GM18502 (cell line): Measurements from ENCODE around the gene WDFY2.

Experiments used
- ATAC-seq: cut with Tn5 transposase; IDR thresholded peaks from one replicate; pipeline ENCODE4 v1.9.1; 2021; ENCODE audit warnings: mild to moderate bottlenecking; ENCODE audit not compliant: unreplicated experiment, poor library complexity

The WDFY2 gene

DNA sequence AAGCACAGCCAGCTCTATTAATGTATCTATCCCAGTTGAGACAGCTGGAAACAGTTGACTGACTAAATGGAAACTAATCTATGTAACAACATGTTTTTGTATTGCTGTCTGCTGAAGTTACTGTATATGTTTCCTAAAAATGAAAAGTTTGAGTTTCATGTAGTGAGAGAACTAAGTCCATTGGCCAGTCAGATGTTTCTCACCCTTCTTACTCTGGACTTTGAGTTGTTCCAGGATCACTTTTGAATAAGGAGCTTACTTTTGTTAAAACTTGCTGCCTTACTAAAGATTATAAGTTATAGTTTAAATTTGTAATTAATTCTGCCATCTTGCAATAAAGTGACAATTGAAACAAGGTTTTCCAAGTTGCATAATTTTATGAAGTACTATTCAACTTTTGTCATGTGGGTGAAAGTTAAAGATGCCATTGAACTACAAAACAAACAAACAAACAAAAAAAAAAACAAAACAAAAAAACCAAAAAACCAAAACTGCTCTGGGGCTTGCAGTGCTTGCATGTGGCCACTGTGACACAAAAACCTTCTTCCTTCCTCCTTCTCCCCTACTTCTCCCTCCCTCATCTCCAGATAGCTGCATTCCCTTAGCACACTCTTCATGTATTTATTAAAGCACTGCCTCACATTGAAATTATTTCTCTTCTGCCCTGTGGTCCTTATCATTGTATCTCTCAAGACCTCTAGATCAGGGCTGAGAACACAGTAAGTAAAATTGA, 15.3 kb downstream of the WDFY2 start:
- ATAC-seq, result no peak

DNA sequence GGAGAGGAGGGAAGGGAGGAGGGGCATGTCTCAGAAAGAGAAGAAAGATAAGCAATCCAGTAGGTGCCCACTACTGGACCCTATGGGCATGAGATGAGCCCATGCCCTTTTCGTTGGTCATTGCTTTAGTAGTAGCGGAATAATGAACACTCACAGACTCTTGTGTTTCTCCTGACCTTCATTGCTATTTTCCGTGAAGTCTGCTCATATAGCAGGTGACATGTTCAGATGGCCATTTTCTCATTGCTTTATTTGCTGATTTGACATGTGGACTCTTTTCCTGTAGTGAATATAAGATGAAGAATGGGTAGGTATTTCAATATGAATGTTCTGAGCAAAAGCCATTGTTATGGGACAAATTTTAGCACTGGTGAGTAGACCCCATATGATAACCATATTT, 16.4 kb downstream of the WDFY2 start:
- ATAC-seq, result no peak

DNA sequence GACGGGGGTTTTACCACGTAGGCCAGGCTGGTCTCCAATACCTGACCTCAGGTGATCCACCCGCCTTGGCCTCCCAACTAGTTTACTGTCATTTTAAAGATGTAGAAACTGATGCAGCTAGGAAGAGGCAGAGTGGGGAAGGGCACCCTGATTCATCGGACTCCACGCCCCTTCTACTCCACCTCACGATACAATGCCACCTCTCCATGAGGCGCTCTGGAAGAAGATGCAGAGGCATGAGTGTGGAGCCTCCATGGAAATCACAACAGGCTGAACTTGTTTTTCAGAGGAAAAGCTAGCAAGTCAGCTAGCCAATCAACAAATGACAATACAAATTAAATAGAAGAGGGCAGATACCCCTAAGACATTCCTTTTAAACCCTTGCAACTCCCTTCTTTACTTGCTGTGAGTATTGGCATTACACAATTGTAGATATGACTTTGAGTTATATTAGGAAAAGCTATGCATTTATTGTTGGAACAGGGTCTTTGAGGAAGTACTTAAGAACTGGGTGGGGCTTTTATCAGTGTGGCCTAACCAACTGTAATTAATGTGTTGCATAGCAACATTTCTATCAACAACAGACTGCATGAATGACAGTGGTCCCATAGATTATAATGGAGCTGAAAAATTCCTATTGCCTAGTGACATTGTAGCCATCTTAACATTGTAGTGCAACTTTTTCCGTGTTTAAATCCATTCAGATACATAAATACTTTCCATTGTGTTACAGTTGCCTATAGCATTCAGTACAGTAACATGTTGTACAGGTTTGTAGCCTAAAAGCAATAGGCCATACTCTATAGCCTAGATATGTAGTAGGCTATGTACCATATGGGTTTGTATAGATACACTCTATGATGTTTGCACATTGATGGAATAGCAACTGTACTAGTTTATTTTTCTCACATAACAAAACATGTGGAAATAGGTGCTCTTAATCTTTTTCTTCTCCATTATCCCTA, 17.6 kb downstream of the WDFY2 start:
- ATAC-seq, result no peak

DNA sequence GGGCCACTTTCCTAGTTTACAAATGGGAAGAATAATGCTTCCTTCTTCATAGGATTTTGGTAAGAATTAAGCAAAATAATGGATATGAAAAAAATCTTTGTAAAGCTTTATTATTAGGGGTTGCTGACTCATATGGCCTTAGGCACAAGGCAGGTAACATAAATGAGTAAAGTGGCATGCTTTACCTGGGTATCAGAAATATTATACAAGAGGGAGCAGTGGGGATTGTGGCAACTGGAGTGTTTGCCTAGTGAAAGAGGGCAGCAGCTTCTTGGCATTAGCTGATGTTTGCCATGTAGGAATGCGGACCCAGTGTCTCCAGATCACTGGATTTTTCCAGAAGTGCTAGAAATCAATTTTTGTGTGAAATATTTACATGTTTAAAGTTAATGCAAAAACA, 19.5 kb downstream of the WDFY2 start:
- ATAC-seq, result no peak

DNA sequence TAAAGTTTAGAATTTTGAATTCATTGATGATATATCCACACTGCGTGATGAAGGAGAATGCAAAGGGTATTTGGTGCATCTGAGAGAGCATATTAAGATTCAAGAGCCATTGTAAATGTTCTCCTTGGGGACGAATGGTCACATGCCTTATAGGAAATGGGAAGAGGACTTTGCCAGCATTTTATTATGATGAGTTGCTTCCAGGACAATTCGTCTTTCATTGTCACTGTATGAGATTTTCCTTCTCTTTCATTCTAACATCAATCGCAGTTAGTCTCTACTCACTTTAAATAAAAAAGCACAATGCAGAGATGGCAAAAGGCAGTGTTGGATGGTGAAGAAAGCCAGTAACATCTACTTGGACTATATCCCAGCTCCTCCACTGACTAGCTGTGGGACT, 21.4 kb downstream of the WDFY2 start:
- no peak for ATAC-seq

DNA sequence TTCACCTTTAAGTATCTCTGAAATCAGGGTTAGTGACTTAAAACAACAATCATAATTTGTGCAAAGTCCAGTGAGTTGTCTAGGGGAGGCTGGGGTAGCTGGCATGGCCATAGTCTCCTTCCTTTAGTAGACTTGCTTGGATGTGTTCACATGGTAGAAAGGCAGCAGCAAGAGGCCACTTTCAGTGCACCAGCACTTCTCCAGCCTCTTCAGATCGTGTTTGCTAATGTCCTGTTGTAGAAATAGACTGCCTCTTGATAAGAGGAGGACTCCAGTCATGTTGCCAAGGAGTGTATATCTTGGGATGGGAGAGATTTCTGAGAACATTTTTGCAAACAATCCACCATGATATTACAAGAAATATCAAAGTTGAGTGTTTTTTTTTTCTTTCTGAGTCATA, 22.9 kb downstream of the WDFY2 start:
- no peak for ATAC-seq

DNA sequence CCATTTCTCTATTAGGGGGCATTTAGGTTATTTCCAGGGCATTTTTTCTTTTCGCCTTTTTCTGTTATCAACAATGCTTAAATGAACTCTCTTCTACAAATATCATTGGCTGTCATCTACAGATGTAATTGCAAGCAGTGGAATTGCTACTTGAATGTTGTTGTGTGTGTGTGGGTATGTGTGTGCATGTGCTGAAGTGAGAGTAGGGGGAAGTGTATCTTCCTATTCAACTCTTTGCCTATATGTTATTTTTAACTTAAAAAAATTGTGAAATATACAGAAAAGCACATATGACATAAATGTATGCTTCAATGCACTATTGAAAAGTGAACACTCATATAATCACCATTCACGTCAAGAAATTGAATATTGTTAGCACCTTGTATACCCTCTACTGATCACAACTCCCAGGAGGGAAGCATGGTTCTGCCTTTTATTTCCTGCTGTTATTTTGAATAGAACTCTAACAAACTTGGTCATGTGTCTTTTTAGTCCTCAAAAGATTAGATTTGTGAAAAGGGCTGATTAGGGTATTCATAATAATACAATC, 24.7 kb downstream of the WDFY2 start:
- no peak for ATAC-seq

DNA sequence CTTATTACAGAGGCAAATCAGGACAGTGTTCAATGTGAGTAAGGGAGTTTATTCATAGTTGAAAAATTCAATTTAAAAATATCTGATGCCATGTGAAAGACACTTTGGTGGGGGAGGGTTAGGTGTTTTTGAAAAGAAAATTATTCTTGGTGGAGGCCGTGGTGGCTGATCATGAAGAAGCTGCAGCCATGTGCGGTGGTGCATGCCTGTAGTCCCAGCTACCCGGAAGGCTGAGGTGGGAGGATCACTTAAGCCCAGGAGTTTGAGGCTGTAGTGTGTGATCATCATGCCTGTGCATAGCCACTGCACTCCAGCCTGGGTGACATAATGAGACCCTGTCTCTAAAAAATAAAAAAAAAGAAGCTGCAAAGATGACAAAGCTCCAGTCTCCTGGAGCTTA, 28.6 kb downstream of the WDFY2 start:
- ATAC-seq, result no peak

DNA sequence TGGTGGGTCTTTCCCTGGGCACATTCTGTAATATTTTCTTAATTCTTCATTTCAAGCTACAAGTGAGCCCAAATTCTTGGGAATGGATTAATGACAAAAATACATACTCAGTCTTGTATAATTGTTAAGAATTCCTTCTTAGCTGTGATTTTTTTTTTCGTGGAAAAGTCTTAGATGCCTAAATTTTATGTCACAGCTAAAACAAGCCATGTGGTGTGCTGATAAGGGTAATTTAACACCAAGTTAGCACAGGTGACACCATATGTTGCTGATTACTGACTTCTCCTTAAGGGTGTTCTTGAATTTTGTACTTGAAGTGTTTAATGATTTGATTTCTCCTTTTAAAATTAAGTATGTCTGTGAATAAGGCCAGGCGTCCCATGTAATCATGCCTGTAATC, 29.3 kb downstream of the WDFY2 start:
- ATAC-seq, result no peak

DNA sequence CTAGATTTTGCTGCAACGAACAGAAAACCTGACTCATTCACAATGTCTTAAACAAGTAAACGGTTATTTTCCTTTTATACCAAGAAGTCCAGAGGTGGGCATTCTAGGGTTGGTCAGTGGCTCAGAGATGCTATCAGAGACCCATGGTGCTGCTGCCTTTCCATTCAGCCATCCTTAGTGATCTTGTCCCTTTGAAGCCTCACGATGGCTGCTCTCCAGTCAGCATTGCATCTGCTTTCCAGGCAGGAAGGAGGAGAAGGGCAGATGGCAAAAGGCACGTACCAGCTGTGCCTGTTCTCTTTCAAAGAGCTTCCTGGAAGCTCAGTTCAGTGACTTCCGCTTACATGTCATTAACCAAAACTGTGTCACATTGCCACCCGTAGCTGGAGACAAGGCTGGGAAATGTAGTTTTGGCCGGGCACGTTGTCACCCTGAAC, 30.1 kb downstream of the WDFY2 start:
- peak; percentile 86 for ATAC-seq

DNA sequence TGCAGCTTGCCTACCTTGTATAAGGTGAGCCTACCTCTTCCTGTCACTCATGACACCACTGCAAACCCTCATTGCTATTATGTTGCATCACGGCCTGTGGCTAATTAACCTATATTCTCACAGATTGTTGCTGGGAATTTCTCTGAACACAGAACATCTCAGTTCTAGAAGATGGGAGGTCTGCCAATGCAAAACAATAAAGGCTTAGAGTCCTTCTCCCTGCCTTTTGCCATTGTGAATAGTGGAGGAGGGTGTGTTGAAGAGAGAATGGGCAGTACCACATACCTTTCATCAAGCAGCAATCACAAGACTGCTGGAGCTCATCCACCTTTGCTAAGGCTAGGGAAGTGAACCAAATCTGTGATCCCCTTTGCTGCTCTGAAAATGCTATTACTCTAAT, 34.4 kb downstream of the WDFY2 start:
- no peak for ATAC-seq

DNA sequence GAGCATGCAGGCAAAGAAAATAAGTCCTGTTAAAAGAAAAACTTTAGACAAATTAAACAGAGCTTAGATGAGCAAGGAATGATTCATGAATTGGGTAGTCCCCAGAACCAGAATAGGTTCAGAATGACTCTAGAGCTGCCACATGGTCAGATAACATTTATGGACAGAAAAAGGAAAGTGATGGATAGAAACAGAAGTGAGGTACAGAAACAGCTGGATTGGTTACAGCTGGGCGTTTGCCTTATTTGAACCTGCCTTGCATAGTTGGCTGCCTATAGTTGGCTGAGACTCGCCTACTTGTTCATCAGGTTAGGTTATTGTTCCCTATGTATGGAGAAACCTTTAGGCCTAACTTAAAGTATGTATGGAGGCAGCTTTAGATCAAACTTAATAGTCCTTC, 35.4 kb downstream of the WDFY2 start:
- ATAC-seq, result peak; percentile 50

DNA sequence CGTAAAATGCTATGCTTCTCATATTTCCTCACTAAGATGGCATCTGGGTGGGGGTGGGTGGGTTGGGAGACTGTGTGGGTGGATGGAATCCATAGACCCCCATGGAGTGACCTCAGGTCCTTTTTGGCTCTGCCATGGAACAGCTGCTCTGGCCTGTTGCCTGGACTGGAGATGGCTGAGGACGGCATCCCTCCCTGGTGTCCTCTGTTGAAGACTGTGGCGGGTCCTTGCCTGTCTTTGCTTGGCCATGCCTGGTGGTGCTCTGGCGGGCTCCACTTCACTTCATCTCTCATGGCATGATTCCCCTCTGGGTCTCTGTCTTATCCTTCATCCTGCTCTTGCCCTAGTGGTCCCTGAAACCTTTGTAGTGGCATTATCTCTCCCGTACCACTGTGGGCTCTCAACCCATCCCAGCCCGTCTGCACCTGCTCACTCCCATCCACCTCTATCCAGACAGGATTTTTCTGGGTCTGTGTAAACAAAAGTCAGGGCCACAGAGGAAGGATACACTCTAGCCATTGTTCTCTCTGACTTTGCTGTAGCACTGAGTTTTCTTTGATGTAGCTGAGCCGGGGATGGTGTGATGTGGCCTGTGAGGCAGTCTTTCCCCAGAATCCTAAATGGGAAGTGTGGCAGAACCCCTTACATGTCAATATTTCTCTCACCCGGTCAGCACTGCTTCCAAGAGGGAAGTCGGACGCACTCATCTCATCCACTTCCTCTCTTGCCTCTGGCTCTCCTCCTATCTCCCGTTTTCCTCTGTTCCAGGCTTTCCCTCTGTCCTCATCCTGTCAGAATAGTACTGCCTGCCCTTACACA, 36.1 kb downstream of the WDFY2 start:
- ATAC-seq, result no peak

DNA sequence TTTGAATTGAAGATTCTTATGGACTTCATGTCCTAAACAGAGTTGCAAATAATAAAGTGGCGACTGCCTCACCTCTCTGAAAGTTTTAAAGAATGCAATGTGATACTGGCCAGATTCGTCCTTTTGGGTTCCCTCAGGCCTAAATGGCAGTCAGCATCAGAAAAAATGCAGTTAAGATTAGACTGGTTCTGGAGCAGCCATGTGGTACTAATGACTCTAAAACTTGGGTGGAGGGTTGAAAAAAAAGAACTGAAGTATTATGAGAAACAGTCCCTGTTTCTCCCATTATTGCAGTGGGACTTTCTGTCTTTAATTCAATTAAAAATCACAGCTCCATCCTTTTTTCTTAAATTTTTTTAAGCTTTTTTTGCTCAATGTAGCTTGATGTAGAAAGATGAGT, 37.3 kb downstream of the WDFY2 start:
- ATAC-seq, result no peak

DNA sequence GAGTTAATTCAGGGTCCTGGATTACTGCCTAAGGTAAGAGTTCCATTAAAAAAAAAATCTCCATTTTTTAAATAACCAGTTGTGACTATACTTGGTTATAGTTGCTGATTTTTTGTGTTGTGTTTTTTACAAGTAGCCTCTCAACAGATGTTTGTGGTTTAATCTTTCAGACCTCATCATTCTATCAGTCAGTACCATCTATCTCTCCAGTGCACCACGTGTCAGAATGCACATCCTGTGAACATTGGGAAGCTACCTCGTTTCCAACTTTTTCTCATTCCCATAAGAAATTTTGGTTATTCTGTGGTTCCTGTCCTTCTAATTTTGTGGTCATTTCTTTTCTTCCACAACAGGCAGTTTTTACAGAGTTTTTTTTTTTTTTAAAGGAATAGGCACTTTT, 39.2 kb downstream of the WDFY2 start:
- ATAC-seq, result no peak

DNA sequence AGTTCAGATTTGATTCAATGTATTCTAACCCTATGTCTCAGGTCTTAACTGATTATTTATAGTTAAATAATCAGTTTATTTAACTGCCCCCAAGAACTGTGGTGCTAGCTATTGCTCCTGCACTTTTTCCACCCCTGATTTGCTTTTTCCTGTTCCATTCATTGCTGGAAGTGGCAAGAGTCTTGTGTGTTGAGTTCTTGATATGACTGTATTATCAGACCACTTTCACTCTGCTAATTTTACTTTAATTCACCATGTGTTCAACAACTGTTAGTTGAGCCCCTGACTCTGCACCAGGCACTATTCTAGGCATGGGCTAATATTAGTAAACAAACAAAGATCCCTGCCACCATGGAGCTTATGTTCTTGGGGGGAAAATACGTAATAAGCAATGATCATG, 39.9 kb downstream of the WDFY2 start:
- ATAC-seq, result no peak

DNA sequence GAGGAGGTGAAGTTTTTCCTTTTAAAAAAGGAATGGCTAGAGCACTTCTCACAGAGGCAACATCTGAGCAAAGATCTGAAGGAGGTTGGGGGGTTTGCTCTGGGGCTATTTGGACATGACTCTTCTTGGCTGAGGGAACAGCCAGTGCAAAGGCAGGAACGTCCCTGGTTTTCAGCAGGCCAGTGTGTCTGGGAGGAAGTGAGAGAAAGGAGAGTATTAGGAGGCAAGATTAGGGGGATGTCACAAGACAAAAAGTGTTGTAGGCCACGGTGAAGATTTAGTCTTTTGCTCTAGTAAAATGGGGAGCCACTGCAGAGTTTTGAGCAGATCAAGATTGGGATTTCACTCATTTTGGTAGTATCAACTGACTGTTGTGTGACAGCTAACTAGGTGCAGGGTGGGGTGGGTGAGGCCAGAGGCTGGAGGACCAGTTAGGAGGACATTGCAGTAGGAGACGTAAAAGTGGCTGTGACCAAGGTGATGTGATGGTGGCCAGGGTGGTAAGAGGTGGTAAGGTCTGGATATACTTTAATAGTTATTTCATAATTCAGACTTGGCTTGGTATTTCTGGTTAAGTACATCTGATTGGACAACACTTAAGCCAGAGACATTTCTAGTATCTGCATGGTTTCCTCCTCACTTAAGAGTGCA, 40.6 kb downstream of the WDFY2 start:
- no peak for ATAC-seq

DNA sequence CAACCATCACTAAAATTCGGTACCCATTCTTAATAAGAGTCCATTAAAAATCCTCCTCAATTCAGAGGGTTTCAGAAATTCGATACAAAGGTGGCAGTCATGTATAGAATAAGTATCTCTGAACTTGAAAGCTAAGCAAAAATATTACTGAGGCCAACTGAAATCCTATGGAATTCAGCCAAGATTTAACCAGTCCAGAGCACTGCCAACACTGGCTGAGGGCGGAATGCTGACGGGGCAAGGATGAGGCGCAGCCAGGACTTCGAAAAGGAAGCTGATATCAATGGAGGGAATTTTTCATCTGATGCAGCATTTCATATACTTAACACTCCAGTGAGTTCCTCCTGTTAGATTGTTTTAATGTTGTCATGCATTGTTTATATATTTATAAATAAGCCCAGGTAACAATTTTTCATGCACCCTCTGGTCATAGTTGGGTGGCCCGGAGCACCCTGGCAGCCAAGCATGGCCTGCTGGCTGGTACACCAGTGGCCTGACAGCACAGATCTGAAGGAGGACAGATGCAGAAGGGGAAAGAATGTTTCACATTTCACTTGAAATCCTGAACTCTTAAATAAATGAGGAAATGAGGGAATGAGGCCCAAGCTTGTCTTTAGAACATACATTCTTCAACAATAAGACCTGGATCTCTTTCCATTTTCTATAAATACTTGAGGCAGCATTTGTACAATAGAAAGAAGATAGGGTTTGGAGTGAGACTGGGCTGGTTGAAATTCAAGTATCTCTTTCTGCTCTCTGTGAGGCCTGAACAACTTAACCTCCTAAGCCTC, 41.5 kb downstream of the WDFY2 start:
- ATAC-seq, result no peak

DNA sequence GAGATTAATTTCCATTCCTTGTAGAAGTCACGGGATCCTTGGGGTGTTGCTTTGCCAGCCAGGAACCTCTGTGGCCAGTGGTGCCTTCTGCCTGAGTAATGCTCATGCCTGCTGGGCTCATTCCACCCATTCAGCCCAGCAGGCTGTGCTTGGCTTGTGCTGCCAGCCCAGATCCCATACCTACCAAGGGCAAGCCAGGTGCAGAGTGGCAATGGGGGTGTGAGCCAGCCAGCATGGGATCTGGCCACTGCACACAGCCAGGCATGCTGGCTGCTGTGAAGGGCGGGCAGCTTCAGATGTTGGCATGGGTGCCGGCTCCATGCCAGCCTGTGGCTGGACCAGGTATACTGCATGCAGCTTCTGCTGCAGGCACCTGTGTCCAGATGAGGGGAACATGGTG, 42.5 kb downstream of the WDFY2 start:
- ATAC-seq, result no peak
